GM12891 (cell line): ENCODE measurements around the gene GLIS2.

Experiments
- POLR2A ChIP-seq: IDR thresholded peaks from 2 replicates; pipeline ENCODE4 v1.6.1; 2011; ENCODE audit warnings: low read depth, low read length, control low read depth
- TAF1 ChIP-seq: IDR thresholded peaks from 2 replicates; pipeline ENCODE4 v1.6.1; 2011; ENCODE audit warnings: low read depth, low read length, control low read depth

DNA sequence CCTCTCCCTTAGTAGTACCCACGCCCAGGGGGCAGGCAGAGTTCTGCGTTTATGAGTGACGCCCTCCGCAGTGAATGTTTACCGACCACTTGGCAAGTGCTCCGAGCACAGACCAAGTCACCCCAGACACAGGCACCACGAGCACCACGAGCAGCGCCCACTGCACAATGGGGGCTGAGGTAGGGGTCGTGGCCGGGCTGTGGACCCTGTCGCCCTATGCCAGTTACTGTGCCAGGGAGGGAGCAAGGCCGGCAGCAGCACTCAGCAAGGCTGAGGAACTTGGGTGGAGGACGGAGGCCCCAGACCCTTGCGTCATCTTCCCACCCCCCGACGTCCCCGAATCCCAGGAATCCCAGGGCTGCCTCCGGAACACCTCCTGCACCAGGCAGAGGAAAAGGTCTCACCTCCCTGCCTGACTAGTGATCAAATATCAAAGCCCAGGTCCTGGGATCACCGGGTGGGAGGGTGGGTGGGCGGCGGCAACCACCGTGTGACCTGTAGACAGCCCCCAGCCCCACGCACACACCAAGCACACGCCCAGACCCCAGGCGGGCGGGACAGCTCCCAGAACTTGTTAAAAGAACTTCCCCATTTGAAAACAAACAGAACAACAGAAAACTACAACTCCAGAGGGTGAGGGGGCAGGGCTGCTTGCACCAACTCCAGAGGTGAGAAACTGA lies 61.2 kb downstream of the GLIS2 start:
- TF ChIP-seq TAF1 (no peak), POLR2A (no peak)
